CD4-positive, alpha-beta T cell (primary cell): ENCODE measurements around the gene TEX9. TPM values are rescaled to one million over a fixed set of nuclear protein-coding genes. Genes with fewer than 3 reads are reported as not detected.
"Not testable (repeated sequence)": the region's sequence is repeated elsewhere in the genome, so short reads cannot be mapped to it uniquely, and the experiment has no call there.

Experiments used
- ATAC-seq: fragments of 200-7000 bp; cut with Tn5 transposase; one replicate; pipeline ENCODE4 v1.10.0; 2022; ENCODE audit warnings: mild to moderate bottlenecking; ENCODE audit not compliant: poor library complexity
- CTCF ChIA-PET: fragments of 350-600 bp; sonication (Branson Sonifier 250); formaldehyde crosslinking; loops from one replicate; lab custom pipeline; 2021; ENCODE audit warnings: antibody characterized with exemption, inconsistent platforms; lab: Charles Lee
- POLR2A ChIA-PET: fragments of 350-600 bp; sonication (Branson Sonifier 250); formaldehyde crosslinking; loops from one replicate; lab custom pipeline; 2021; ENCODE audit warnings: antibody characterized with exemption, inconsistent platforms; lab: Charles Lee
- DNase-seq, 14 experiments: peaks; one replicate each; pipeline ENCODE4 v3.0.0-alpha.2; 2013 to 2020; ENCODE audit warnings: mixed read lengths in 2 of 14
- H3K27ac ChIP-seq, 2 donors: one replicate each; pipeline versions ENCODE4 v1.5.1 to v1.7.0; 2013; ENCODE audit warnings: low read length in 2 of 2, low read depth in 1 of 2, mild to moderate bottlenecking in 1 of 2
- H3K27me3 ChIP-seq, 2 experiments: 1 replicate in 1 of 2; 2 replicates in 1 of 2; pipeline versions ENCODE4 v1.6.1 to v1.7.0; 2013; ENCODE audit warnings: low read length in 2 of 2, control low read depth in 1 of 2, mild to moderate bottlenecking in 1 of 2, moderate library complexity in 1 of 2; ENCODE audit not compliant: insufficient read depth in 2 of 2, control insufficient read depth in 1 of 2
- H3K36me3 ChIP-seq: one replicate; pipeline ENCODE4 v1.6.1; 2013; ENCODE audit warnings: low read length, control low read depth; ENCODE audit not compliant: insufficient read depth
- H3K4me1 ChIP-seq: one replicate; pipeline ENCODE4 v1.6.1; 2013; ENCODE audit warnings: low read length, control low read depth; ENCODE audit not compliant: insufficient read depth
- H3K4me3 ChIP-seq: one replicate; pipeline ENCODE4 v1.5.1; 2013; ENCODE audit warnings: mild to moderate bottlenecking, low read length, moderate library complexity
- H3K9me3 ChIP-seq, 2 experiments: 1 replicate in 1 of 2; 2 replicates in 1 of 2; pipeline versions ENCODE4 v1.6.1 to v1.7.0; 2013; ENCODE audit warnings: low read length in 2 of 2, mild to moderate bottlenecking in 2 of 2, control low read depth in 1 of 2, moderate library complexity in 1 of 2; ENCODE audit not compliant: control insufficient read depth in 1 of 2, insufficient read depth in 1 of 2
- H3K27ac Mint-ChIP-seq: one replicate; pipeline ENCODE4 v1.8.0; 2020; ENCODE audit warnings: mixed read lengths
- H3K27me3 Mint-ChIP-seq: one replicate; pipeline ENCODE4 v1.8.0; 2021; ENCODE audit warnings: mixed read lengths
- H3K36me3 Mint-ChIP-seq: one replicate; pipeline ENCODE4 v1.8.0; 2021; ENCODE audit warnings: low read depth, mixed read lengths
- H3K4me1 Mint-ChIP-seq: one replicate; pipeline ENCODE4 v1.8.0; 2021; ENCODE audit warnings: low read depth, mixed read lengths
- H3K4me3 Mint-ChIP-seq: one replicate; pipeline ENCODE4 v1.8.0; 2020; ENCODE audit warnings: mild to moderate bottlenecking, mixed read lengths
- H3K9me3 Mint-ChIP-seq: one replicate; pipeline ENCODE4 v1.8.0; 2020; ENCODE audit warnings: mixed read lengths
- CTCF ChIP-seq: fragments of 200-600 bp; IDR thresholded peaks from one replicate; pipeline ENCODE4 v1.8.0; 2022; ENCODE audit warnings: antibody characterized with exemption, mild to moderate bottlenecking
- intact Hi-C, 2 experiments: fragments of 100-400 bp; cut with DNase I in 1 of 2; cut with micrococcal nuclease in 1 of 2; formaldehyde crosslinking; loops; one replicate each; pipeline versions ENCODE4 v1.15.1 to v1.9.0; 2023 to 2025; cut with DNase I, micrococcal nuclease
- polyA plus RNA-seq, 2 donors: library from polyadenylated mRNA; unstranded; fragments of 120-200 nt; gene quantifications; one replicate each; pipeline ENCODE4 v1.2.1, GENCODE V29; 2013
- total RNA-seq, 174 experiments: library from RNA in 2 of 174; stranded (reverse) in 2 of 174; gene quantifications; one replicate each; pipeline ENCODE4 v1.2.3 and lab custom pipeline; 2021 to 2026

TEX9 gene
- total RNA-seq: 1 to 10 TPM; 1.3 to 1.6 TPM
- polyA plus RNA-seq (2013, experiment 1 of 2): 0.94 TPM
- 0.52 TPM for polyA plus RNA-seq (2013, experiment 2 of 2)
- 0.23 to 3.2 (median 1.2) reads per million in 172 experiments for total RNA-seq (lab: John Stamatoyannopoulos, UW)

- Mint-ChIP-seq H3K27ac (no peak within 1 kb of the TSS), H3K4me3 (peak within 1 kb of the TSS; percentile 93), H3K36me3 (no peaks in the 10 kb centered on the region), H3K27me3 (peaks cover 40% of the 10 kb centered on the region), H3K4me1 (peaks cover 14% of the 10 kb centered on the region), H3K9me3 (peaks cover 3% of the 10 kb centered on the region)
- intact Hi-C loops: no loop called here
- H3K27ac ChIP-seq: no peak within 1 kb of the TSS
- H3K4me3 ChIP-seq: peak within 1 kb of the TSS; percentile 66
- ATAC-seq: peak; percentile 87
- ChIA-PET CTCF (no interaction called here), POLR2A (no interaction called here)
- no peak for TF ChIP-seq CTCF
- DNase-seq: peak; percentile 12 to 79 (median 46)
- peaks cover 10 to 29% of the 10 kb centered on the region in 2 experiments for H3K27me3 ChIP-seq
- no peaks in the 10 kb centered on the region for H3K9me3 ChIP-seq
- peaks cover 11% of the 10 kb centered on the region for H3K4me1 ChIP-seq
- H3K36me3 ChIP-seq: no peaks in the 10 kb centered on the region
Observed at GRCh38 chr15:56365075-56365711, at the start of gene TEX9. TEX9 (plus strand) TSS chr15:56365426; CDS start chr15:56365451, 25 bp downstream.

GRCh38 chr15:56316561-56316960 lies 48.7 kb upstream of the TEX9 start:
- H3K9me3 ChIP-seq, H3K4me1 Mint-ChIP-seq, H3K27ac ChIP-seq, ATAC-seq, POLR2A ChIA-PET, H3K4me1 ChIP-seq, H3K4me3 ChIP-seq, CTCF ChIA-PET, H3K27me3 Mint-ChIP-seq, H3K27me3 ChIP-seq, DNase-seq, H3K4me3 Mint-ChIP-seq, H3K36me3 Mint-ChIP-seq, H3K36me3 ChIP-seq, H3K27ac Mint-ChIP-seq, intact Hi-C loops: not testable (repeated sequence)
- H3K9me3 Mint-ChIP-seq: peaks cover 11% of the 10 kb centered on the region

GRCh38 chr15:56320316-56320715 lies 44.9 kb upstream of the TEX9 start:
- intact Hi-C loops: no loop called here
- CTCF ChIA-PET: no interaction called here
- H3K36me3 ChIP-seq: no peaks in the 10 kb centered on the region
- Mint-ChIP-seq H3K4me1 (no peaks in the 10 kb centered on the region), H3K36me3 (peaks cover 8% of the 10 kb centered on the region), H3K4me3 (no peak overlapping the region), H3K27me3 (peaks cover 8% of the 10 kb centered on the region), H3K9me3 (peaks cover 11% of the 10 kb centered on the region), H3K27ac (no peak overlapping the region)
- peaks cover 0 to 9% of the 10 kb centered on the region in 2 experiments for H3K9me3 ChIP-seq
- no peaks in the 10 kb centered on the region for H3K4me1 ChIP-seq
- H3K27me3 ChIP-seq: no peaks in the 10 kb centered on the region
- H3K4me3 ChIP-seq: no peak overlapping the region
- H3K27ac ChIP-seq: no peak overlapping the region
- POLR2A ChIA-PET: no interaction called here
- no peak for TF ChIP-seq CTCF
- no peak for ATAC-seq
- DNase-seq: no peak
